ENCODE results near the gene TMED8.
"Not testable (repeated sequence)": the region's sequence is repeated elsewhere in the genome, so short reads cannot be mapped to it uniquely, and the experiment has no call there.

Gene TMED8

GRCh38 chr14:77416836-77417235 is 39.9 kb upstream of the TMED8 start:
- Histone ChIP-seq H2AFZ (no peak overlapping the region), H3K9me3 (ENCODE audit: control insufficient read depth, low read length) (no peaks in the 10 kb centered on the region), H3K4me2 (ENCODE audit: low read length) (no peak overlapping the region), H3K36me3 (ENCODE audit: control insufficient read depth, insufficient read depth, low read length) (peaks cover 2% of the 10 kb centered on the region), H3K9ac (no peak overlapping the region), H3K27ac (no peak overlapping the region), H3K27me3 (ENCODE audit: control insufficient read depth, insufficient read depth, low read length) (no peaks in the 10 kb centered on the region), H3K4me1 (no peaks in the 10 kb centered on the region), H3K79me2 (no peaks in the 10 kb centered on the region), H3K4me3 (ENCODE audit: low read depth, low read length) (no peak overlapping the region)
- no peak for TF ChIP-seq CTCF (IDR thresholded peaks at IDR 0.05)

GRCh38 chr14:77416098-77416497 is 39.2 kb upstream of the TMED8 start:
- H2AFZ ChIP-seq; H3K4me3 ChIP-seq (ENCODE audit: low read depth, low read length); H3K4me1 ChIP-seq; H3K9ac ChIP-seq; H3K27me3 ChIP-seq (ENCODE audit: control insufficient read depth, insufficient read depth, low read length); H3K9me3 ChIP-seq (ENCODE audit: control insufficient read depth, low read length); H3K36me3 ChIP-seq (ENCODE audit: control insufficient read depth, insufficient read depth, low read length); H3K4me2 ChIP-seq (ENCODE audit: low read length); H3K79me2 ChIP-seq; H3K27ac ChIP-seq: not testable (repeated sequence)

- not testable (repeated sequence) for H3K4me2 ChIP-seq (ENCODE audit: low read length); H3K4me1 ChIP-seq; H3K9ac ChIP-seq; H3K36me3 ChIP-seq (ENCODE audit: control insufficient read depth, insufficient read depth, low read length); H3K4me3 ChIP-seq (ENCODE audit: low read depth, low read length); H3K79me2 ChIP-seq; H2AFZ ChIP-seq; H3K9me3 ChIP-seq (ENCODE audit: control insufficient read depth, low read length); H3K27me3 ChIP-seq (ENCODE audit: control insufficient read depth, insufficient read depth, low read length); H3K27ac ChIP-seq
These were observed 38.6 kb upstream of the TMED8 start for GRCh38 chr14:77415403-77416030.

- no peak overlapping the region for H3K9ac ChIP-seq
- no peaks in the 10 kb centered on the region for H3K27me3 ChIP-seq (ENCODE audit: control insufficient read depth, insufficient read depth, low read length)
- peak; percentile 30 for TF ChIP-seq CTCF (IDR thresholded peaks at IDR 0.05)
- no peak overlapping the region for H3K4me2 ChIP-seq (ENCODE audit: low read length)
- H3K4me3 ChIP-seq (ENCODE audit: low read depth, low read length): no peak overlapping the region
- no peaks in the 10 kb centered on the region for H3K36me3 ChIP-seq (ENCODE audit: control insufficient read depth, insufficient read depth, low read length)
- no peaks in the 10 kb centered on the region for H3K79me2 ChIP-seq
- no peak overlapping the region for H3K27ac ChIP-seq
- H3K9me3 ChIP-seq (ENCODE audit: control insufficient read depth, low read length): no peaks in the 10 kb centered on the region
- H2AFZ ChIP-seq: peak overlapping the region; percentile 71
- H3K4me1 ChIP-seq: no peaks in the 10 kb centered on the region
These were observed 32.2 kb upstream of the TMED8 start for GRCh38 chr14:77409131-77409533.

GRCh38 chr14:77407158-77407557 is 30.3 kb upstream of the TMED8 start:
- no peaks in the 10 kb centered on the region for H3K4me1 ChIP-seq
- H2AFZ ChIP-seq: no peak overlapping the region
- no peak overlapping the region for H3K4me2 ChIP-seq (ENCODE audit: low read length)
- H3K36me3 ChIP-seq (ENCODE audit: control insufficient read depth, insufficient read depth, low read length): no peaks in the 10 kb centered on the region
- no peaks in the 10 kb centered on the region for H3K79me2 ChIP-seq
- no peaks in the 10 kb centered on the region for H3K9me3 ChIP-seq (ENCODE audit: control insufficient read depth, low read length)
- TF ChIP-seq CTCF (IDR thresholded peaks at IDR 0.05): no peak
- no peak overlapping the region for H3K27ac ChIP-seq
- no peak overlapping the region for H3K4me3 ChIP-seq (ENCODE audit: low read depth, low read length)
- H3K9ac ChIP-seq: no peak overlapping the region
- no peaks in the 10 kb centered on the region for H3K27me3 ChIP-seq (ENCODE audit: control insufficient read depth, insufficient read depth, low read length)

- Histone ChIP-seq H3K27ac (no peak overlapping the region), H3K36me3 (ENCODE audit: control insufficient read depth, insufficient read depth, low read length) (no peaks in the 10 kb centered on the region), H3K79me2 (no peaks in the 10 kb centered on the region), H3K9ac (no peak overlapping the region), H3K9me3 (ENCODE audit: control insufficient read depth, low read length) (no peaks in the 10 kb centered on the region), H3K27me3 (ENCODE audit: control insufficient read depth, insufficient read depth, low read length) (no peaks in the 10 kb centered on the region), H3K4me2 (ENCODE audit: low read length) (no peak overlapping the region), H2AFZ (no peak overlapping the region), H3K4me1 (no peaks in the 10 kb centered on the region), H3K4me3 (ENCODE audit: low read depth, low read length) (no peak overlapping the region)
- TF ChIP-seq CTCF (IDR thresholded peaks at IDR 0.05): no peak
These were observed 29.8 kb upstream of the TMED8 start for GRCh38 chr14:77406718-77407117.

All from parathyroid adenoma (tissue), 2 donors.